ENCODE data around the gene TAS1R3.

DNA sequence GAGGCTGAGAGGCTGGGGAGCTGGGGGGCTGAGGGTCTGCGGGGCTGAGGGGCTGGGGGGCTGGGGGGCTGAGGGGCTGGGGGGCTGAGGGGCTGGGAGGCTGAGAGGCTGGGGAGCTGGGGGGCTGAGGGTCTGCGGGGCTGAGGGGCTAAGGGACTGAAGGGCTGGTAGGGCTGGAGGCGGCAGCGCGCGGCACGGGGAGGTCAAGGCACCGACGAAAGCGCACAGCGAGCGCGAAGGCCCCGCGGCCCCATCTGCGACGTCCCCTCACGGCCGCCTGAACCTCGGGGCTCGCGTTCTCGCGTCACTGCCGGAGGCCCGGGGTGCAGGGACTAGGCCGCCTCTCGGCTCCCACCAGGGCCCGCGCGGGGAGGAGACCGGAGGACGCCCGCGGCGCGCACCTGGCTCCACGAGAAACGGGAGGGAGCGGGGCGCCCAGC lies 7.0 kb upstream of the TAS1R3 start:
- TF ChIP-seq POLR2A (IDR thresholded peaks at IDR 0.05; ENCODE audit: low read depth, low read length) (no peak), PAX8 (IDR thresholded peaks at IDR 0.05) (no peak), SMARCA5 (IDR thresholded peaks at IDR 0.05) (0 out of 2 replicates have a peak, but pooled peaks have one; percentile 30), NFIC (IDR thresholded peaks at IDR 0.05; ENCODE audit: low read depth, low read length) (no peak), FOXM1 (IDR thresholded peaks at IDR 0.05; ENCODE audit: low read depth, low read length) (no peak), NFXL1 (IDR thresholded peaks at IDR 0.05; ENCODE audit: borderline replicate concordance) (no peak), EED (IDR thresholded peaks at IDR 0.05; ENCODE audit: low read depth) (no peak), CHD2 (IDR thresholded peaks at IDR 0.05; ENCODE audit: borderline replicate concordance, low read depth, low read length) (no peak), POLR2AphosphoS5 (IDR thresholded peaks at IDR 0.05; ENCODE audit: low read length) (no peak), HDAC2 (IDR thresholded peaks at IDR 0.05) (no peak), KLF5 (IDR thresholded peaks at IDR 0.05; ENCODE audit: partially characterized antibody) (no peak)
- TF ChIP-seq, protein P1, sequence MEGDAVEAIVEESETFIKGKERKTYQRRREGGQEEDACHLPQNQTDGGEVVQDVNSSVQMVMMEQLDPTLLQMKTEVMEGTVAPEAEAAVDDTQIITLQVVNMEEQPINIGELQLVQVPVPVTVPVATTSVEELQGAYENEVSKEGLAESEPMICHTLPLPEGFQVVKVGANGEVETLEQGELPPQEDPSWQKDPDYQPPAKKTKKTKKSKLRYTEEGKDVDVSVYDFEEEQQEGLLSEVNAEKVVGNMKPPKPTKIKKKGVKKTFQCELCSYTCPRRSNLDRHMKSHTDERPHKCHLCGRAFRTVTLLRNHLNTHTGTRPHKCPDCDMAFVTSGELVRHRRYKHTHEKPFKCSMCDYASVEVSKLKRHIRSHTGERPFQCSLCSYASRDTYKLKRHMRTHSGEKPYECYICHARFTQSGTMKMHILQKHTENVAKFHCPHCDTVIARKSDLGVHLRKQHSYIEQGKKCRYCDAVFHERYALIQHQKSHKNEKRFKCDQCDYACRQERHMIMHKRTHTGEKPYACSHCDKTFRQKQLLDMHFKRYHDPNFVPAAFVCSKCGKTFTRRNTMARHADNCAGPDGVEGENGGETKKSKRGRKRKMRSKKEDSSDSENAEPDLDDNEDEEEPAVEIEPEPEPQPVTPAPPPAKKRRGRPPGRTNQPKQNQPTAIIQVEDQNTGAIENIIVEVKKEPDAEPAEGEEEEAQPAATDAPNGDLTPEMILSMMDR (IDR thresholded peaks at IDR 0.05 in 2 of 3, conservative IDR thresholded peaks at IDR 0.05 in 1 of 3; ENCODE audit: control insufficient read depth in 2 of 3, extremely low read depth in 1 of 3, insufficient read depth in 1 of 3, low read depth in 3 of 3, low read length in 3 of 3) = no peak
- TF ChIP-seq, protein P2, sequence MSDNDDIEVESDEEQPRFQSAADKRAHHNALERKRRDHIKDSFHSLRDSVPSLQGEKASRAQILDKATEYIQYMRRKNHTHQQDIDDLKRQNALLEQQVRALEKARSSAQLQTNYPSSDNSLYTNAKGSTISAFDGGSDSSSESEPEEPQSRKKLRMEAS (IDR thresholded peaks at IDR 0.05; ENCODE audit: low read depth, low read length) = no peak
- TF ChIP-seq, protein P3, sequence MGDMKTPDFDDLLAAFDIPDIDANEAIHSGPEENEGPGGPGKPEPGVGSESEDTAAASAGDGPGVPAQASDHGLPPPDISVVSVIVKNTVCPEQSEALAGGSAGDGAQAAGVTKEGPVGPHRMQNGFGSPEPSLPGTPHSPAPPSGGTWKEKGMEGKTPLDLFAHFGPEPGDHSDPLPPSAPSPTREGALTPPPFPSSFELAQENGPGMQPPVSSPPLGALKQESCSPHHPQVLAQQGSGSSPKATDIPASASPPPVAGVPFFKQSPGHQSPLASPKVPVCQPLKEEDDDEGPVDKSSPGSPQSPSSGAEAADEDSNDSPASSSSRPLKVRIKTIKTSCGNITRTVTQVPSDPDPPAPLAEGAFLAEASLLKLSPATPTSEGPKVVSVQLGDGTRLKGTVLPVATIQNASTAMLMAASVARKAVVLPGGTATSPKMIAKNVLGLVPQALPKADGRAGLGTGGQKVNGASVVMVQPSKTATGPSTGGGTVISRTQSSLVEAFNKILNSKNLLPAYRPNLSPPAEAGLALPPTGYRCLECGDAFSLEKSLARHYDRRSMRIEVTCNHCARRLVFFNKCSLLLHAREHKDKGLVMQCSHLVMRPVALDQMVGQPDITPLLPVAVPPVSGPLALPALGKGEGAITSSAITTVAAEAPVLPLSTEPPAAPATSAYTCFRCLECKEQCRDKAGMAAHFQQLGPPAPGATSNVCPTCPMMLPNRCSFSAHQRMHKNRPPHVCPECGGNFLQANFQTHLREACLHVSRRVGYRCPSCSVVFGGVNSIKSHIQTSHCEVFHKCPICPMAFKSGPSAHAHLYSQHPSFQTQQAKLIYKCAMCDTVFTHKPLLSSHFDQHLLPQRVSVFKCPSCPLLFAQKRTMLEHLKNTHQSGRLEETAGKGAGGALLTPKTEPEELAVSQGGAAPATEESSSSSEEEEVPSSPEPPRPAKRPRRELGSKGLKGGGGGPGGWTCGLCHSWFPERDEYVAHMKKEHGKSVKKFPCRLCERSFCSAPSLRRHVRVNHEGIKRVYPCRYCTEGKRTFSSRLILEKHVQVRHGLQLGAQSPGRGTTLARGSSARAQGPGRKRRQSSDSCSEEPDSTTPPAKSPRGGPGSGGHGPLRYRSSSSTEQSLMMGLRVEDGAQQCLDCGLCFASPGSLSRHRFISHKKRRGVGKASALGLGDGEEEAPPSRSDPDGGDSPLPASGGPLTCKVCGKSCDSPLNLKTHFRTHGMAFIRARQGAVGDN (IDR thresholded peaks at IDR 0.05) = no peak

All from GM12878 (cell line).